Stimulated activated CD8-positive, alpha-beta memory T cell treated with anti-CD3 and anti-CD28 coated beads, Interleukin-15, amount 100 ng/mL, for 24 hours (primary cell): ENCODE data around the gene ZXDB.
"Not testable (repeated sequence)": the region's sequence is repeated elsewhere in the genome, so short reads cannot be mapped to it uniquely, and the experiment has no call there.

Experiments used
- DNase-seq: peaks from one replicate; pipeline ENCODE4 v3.0.0-alpha.2; 2020; ENCODE audit warnings: low read depth

ZXDB gene

DNA sequence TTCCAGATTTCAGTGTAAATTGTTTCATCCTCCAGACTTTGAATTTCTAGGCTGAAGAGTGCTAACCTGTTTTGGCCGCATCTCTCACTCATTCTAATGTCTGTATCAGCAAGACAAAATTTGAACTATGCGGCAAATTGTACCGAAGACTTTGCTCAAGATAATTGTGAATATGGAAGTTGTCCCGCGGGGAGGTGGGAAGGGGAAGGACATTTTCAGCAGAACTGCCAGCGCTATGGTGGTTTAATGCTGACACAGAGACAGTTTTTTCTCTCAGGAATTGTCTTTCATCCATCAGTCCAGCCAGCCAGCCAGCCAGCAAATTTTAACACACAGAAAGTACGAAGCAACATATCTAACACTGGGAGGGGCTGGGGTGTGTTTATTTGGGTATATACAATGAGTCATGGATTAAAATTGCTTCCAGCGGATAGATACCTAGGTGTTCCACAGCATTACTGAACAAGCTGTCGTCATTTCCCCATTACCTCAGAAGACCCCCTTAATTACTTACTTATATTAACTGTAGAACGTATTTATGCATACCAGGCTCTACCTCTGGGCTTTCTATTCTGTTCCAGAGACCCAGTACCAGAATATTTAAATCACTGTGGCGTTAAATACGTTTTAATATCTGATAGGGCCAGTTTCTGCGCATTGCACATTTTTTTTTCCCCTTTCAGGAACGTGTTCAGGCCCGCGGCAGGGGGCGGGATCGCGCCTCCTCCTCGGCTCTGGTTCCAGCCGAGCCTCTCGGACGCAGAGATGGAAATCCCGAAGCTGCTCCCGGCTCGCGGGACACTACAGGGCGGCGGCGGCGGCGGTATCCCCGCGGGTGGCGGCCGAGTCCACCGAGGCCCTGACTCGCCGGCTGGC is at the start of gene ZXDB:
ZXDB (plus strand) TSS at position 728 of the 876 bp plus-strand sequence; CDS start at position 766, 38 bp downstream.
- DNase-seq = not testable (repeated sequence)

DNA sequence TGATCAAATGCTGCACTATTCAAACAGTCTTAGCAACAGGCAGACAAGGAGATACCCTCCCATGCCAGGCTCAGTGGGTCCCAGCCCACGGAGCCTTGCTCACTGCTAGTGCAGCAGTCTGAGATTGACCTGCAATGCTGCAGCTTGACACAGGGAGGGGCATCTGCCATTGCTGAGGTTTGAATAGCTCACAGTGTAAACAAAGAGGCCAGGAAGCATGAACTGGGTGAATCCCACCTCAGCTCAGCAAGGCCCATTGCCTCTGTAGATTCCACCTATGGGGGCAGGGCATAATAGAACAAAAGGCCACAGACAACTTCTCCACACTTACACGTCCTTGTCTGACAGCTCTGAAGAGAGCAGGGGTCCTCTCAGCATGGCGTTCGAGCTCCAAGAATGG is 26.6 kb upstream of the ZXDB start:
- DNase-seq = no peak

DNA sequence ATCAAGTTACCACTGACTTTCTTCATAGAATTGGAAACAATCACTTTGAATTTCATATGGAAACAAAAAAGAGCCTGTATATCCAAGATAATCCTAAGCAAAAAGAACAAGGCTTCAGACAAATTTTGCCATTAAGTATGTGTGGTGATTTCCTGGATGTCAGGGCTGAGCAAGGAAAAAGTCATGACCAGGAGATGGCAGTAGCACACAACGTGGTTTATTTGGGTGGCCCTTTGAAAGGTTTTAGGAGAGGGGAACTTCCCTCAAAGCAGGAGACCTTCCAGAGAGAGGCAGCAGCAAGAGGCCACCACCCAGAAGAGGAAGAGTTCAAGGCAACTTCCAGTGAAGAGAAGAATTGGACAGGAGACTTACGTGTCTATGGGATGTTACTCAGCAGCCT is 18.1 kb upstream of the ZXDB start:
- DNase-seq = no peak

DNA sequence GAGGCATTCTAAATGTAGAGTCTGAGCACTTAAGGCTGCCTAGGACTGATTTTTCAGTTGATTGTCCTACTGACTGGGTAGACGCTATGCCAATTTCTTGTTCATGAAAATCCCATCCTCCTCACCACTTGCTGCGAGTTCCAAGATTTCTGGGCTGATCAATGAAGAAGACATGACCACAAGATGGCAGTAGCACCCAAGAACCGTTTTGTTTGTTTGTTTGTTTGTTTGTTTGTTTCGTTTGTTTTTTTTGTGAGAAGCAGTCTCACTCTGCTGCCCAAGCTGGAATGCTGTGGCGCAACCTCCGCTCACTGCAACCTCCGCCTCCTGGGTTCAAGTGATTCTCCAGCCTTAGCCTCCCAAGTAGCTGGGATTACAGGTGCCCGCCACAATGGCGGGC is 8.9 kb upstream of the ZXDB start:
- DNase-seq = not testable (repeated sequence)

DNA sequence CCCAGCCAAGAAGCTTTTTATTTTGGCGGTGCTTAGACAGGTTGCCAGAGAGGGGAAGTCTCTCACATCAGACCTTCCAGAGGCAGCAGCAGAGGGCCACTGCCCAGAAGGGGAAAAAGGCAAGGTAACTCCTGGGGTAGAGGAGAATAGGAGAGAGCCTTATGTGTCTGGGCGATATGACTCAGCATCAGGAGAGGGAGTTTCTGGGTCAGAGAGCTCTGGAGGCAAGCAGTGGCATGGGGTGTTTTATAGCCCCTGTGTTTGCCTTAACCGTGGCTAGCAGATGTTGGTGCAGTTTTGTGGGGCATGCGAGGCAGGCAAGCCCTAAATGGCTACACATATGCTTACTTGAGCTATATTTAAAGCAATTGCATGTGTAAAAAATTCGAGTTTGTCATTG is 8.3 kb upstream of the ZXDB start:
- no peak for DNase-seq

DNA sequence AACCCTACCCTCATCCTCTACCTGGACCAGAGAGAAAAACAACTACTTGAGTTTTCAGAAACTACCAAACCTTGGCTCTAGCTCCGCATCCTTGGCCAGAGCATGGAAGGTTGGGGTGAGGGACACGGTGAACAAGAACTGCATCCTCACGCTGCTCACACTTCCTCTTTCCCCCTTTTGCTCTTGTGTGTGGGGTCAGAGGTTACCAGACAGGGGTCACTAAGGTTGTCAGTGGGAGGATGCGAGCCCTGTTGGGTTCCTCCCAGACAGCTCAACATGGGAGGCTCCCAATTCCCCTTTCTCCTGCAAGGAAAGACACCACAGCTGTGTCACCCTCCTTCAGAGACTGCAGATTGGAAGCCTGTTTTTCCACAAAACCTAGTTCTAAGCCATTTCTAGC is 5.5 kb upstream of the ZXDB start:
- no peak for DNase-seq

DNA sequence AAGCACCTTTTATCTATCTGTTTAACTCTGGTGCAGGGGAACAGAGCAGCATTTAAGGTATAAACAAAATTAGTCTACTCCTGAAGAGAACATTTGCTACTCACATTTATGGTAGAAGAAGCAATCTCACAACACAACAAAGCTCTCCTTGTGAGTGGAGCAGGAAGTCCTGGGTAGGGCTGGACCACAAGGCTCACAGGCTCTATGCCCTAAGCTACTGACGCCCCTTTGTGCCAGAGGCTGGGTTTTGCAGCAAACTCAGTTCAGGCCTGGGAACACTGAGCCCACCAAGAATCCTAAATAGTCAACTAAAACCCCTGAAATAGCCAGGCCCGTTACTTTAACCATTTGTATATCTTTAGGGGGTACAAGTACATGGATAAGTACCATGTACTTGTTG is 4.7 kb upstream of the ZXDB start:
- no peak for DNase-seq

DNA sequence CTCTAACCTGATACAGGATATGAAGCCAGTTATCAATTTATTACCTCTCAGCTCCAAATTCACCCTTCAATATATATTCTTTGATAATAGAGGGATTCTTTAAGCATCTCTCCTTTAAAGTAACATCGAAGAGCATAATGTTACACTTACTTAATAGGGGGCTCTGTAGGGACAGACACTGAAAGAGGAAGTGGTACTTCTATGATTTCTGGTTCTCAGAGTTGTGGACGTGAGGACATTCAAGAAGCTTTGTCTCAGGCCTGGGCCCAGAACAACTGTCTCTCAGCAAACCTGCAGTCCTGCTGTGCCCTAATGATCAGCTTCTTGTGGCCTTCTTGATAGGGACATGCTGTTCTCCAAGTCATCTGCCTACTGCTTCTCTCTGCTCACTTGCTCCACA is 4.2 kb upstream of the ZXDB start:
- no peak for DNase-seq

DNA sequence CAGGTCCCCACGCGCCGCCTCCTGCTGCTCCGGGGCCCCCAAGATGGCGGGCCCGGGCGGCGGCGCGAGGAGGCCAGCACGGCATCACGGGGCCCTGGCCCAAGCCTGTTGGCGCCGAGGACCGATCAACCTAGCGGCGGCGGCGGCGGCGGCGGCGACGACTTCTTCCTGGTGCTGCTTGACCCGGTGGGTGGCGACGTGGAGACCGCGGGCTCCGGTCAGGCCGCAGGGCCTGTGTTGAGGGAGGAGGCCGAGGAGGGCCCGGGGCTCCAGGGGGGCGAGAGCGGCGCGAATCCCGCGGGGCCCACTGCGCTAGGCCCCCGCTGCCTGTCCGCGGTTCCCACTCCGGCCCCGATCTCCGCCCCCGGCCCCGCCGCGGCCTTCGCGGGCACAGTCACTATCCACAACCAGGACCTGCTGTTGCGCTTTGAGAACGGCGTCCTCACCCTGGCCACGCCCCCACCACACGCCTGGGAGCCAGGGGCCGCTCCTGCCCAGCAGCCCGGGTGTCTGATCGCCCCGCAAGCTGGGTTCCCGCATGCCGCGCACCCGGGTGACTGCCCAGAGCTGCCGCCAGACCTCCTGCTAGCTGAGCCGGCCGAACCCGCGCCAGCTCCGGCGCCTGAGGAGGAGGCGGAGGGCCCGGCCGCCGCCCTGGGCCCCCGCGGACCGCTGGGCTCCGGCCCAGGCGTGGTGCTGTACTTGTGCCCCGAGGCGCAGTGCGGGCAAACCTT is 516 bp downstream of the ZXDB start:
- DNase-seq = not testable (repeated sequence)

DNA sequence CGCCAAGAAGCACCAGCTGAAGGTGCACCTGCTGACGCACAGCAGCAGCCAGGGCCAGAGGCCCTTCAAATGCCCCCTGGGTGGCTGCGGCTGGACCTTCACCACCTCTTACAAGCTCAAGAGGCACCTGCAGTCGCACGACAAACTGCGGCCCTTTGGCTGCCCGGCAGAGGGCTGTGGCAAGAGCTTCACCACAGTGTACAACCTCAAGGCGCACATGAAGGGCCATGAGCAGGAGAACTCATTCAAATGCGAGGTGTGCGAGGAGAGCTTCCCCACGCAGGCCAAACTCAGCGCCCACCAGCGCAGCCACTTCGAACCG is 1.0 kb downstream of the ZXDB start:
- DNase-seq = not testable (repeated sequence)

DNA sequence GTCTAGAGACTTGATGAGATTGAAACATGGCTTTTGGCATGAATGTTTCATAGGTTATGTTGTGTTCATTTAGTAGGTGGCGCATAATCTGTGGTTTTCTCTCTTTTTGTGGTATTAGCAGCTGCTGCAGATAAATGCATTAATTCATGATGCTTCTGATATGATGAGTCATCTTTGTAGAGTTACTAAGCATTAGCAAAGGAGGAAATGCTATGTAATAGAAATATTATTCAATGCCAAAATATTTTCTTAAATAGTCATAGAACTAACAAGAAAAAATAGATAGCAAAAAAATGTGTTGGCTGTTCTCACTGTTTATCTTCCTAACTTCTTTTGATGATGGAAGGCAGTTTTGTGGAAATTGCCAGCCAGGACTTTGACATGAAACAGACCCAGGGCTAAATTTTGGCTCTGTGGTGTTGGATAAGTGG is 3.6 kb downstream of the ZXDB start:
- no peak for DNase-seq

DNA sequence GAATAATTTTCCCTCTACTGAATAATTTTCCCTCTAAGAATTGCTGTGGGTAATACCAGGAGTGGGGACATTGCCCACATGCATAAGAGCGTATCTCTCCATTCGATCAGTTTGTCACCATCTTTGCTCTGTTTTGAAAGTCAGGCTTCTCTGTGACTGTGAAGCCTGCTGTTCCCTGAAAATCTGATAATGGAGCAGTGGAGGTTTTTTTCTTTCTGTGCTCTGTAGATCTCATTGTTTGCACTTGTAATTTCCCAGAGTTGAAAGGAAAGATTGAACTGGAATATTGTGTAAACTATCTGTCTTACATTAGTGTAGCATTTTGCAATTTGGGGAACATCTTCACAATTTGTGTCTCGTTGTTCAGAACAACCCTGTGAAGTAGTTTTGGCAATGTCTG is 4.3 kb downstream of the ZXDB start:
- DNase-seq = no peak

DNA sequence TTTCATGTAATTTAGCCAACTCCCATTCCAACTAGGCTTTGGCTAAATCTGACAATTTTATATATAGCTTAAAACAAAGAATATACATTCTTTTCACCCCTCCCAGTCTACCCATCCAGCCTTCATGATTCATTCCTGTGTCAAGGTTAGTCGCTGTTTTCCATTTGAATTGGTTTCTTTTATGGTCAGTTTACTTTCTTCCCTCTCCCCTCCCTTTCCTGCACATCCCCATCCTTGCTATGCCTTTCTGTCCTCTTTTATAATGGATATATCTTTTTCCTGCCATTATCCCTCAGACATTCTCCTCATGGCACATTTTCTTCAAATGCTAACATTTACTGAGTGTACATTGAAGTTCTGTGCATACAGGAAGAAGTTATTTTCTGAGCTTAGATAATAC is 4.7 kb downstream of the ZXDB start:
- DNase-seq = no peak

DNA sequence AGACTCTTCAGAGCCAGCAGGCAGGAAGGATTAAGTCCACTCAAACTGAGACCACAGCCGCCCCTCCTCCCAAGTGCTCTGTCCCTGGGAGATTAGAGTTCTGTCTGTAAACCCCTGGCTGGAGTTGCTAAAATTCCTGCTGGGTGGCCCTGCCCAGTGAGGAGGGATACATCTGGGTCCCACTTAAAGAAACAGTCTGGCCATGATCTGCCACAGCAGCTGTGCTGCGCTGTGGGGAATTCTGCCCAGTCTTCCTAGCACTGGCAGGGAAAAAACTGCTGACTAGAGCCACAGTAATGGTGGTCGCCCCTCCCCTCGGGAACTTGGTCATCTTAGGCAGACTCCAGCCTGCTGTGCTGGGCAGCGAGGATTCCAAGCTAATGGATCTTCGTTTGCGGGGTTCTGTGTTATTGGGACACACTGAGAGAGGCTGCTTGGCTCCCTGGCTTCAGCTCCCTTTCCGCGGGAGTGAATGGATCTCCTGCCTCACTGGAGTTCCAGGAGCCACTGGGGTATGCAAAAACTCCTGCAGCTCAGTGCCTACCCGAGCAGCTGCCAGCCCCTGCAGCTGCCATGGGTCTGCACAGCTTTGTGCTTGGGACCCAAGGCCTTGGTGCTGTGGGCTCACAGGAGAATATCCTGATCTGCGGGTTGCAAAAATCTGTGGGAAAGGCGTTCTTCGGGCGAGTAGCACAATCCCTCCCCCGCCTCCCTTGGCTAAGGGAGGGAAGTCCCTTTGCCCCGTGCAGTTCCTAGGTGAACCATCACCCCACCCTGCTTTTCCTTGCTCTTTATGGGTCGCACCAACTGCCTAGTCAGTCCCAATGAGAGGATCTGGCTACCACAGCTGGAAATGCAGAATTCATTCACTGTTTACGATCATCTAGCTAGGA is 15.7 kb downstream of the ZXDB start:
- DNase-seq = no peak

DNA sequence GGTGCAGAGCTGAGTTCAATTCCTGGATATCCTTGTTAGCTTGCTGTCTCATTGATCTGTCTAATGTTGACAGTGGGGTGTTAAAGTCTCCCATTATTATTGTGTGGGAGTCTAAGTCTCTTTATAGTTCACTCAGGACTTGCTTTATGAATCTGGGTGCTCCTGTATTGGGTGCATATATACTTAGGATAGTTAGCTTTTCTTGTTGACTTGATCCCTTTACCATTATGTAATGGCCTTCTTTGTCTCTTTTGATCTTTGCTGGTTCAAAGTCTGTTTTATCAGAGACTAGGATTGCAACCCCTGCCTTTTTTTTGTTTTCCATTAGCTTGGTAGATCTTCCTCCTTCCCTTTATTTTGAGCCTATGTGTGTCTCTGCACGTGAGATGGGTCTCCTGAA is 21.5 kb downstream of the ZXDB start:
- DNase-seq = not testable (repeated sequence)

DNA sequence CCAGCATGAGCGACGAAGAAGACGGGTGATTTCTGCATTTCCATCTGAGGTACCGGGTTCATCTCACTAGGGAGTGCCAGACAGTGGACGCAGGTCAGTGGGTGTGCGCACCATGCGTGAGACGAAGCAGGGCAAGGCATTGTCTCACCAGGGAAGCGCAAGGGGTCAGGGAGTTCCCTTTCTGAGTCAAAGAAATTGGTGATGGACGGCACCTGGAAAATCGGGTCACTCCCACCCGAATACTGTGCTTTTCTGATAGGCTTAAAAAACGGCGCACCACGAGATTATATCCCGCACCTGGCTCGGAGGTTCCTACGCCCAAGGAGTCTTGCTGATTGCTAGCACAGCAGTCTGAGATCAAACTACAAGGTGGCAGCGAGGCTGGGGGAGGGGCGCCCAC is 37.6 kb downstream of the ZXDB start:
- DNase-seq = not testable (repeated sequence)

DNA sequence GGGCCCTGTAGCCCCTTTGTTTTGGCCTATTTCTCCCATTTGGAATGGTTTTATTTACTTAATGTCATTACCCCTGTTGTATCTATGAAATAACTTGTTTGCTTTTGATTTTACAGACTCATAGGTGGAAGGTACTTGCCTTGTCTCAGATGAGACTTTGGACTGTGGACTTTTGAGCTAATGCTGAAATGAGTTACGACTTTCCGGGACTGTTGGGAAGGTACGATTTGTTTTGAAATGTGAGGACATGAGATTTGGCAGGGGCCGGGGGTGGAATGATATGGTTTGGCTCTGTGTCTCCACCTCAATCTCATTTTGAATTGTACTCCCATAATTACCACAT is 48.8 kb downstream of the ZXDB start:
- no peak for DNase-seq

DNA sequence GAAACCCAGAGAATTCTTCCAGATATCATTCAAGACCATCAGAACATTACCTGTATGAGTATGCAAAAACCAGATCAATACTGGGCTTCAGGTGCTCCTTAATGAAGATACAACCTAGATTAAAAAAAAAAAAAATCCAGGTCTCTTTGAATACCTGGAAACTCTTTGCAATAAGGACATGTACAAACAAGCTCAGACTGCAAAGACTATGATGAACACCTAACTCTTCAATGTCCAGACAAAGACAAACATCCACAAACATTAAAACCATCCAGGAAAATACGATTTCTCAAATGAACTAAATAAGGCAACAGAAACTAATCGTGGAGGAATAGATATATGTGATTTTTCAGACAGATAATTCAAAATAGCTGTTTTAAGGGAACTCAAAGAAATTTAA is 49.5 kb downstream of the ZXDB start:
- no peak for DNase-seq

DNA sequence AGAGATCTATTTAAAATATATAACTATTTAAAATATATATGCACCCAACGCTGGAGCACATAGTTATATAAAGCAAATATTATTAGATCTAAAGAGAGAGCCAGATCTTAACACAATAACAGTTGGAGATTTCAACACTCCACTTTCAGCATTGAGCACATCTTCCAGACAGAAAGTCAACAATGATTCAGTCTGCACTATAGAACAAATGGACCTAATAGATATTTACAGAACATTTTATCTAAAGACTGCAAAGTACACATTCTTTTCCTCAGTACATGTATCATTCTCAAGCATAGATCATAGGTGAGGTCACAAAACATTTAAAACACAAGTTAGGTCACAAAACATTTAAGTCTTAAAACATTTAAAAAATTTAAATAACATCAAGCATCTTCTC is 51.9 kb downstream of the ZXDB start:
- DNase-seq = no peak

DNA sequence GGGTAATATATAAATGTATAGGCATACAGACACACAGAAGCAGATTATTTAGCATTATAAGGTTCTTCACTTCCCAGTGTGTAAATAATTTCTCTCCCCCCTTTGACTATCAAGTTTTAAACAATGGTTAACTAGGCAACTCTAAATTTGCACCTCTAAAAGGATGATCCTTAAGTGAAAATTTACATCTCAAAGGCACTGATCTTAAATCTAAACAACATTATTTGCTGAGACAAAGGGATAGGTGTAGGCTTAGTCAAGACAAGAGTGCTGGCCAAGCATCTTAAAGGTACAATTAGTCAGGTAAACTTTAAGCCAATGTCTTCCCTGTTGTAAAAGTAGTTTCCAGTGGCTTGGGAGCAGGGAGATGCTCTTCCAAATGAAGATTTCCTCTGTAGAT is 55.2 kb downstream of the ZXDB start:
- DNase-seq = no peak
